ENCODE results near the gene OLFM2.

DNA sequence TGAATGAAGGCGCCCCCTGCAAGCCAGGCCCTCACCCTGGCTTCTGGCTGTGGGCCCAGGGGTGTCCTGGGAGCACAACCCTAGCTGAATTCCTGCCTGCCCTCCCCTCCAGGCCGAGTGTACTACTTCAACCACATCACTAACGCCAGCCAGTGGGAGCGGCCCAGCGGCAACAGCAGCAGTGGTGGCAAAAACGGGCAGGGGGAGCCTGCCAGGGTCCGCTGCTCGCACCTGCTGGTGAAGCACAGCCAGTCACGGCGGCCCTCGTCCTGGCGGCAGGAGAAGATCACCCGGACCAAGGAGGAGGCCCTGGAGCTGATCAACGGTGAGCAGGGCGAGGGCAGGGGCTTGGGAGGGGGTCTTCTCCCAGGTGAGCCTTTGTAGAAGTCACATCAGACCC, 98.0 kb downstream of the OLFM2 start:
- TF ChIP-seq POLR2AphosphoS5 (IDR thresholded peaks at IDR 0.05; ENCODE audit: low read depth, low read length) (no peak), TAF1 (IDR thresholded peaks at IDR 0.05; ENCODE audit: low read depth, low read length) (no peak), POLR2A (IDR thresholded peaks at IDR 0.05; ENCODE audit: low read depth, low read length) (no peak)

Data from GM12891 (cell line).